GM12878 (cell line): ENCODE measurements around the gene CTNNA2. TPM values are rescaled to one million over a fixed set of nuclear protein-coding genes. Genes with fewer than 3 reads are reported as not detected.

Source experiments
- ATAC-seq: fragments of 200-7000 bp; cut with Tn5 transposase; 3 replicates; pipeline ENCODE4 v1.9.1; 2020; ENCODE audit warnings: mild to moderate bottlenecking, moderate library complexity
- BruUV-seq: library from RNA; stranded (reverse); fragments of 400-500 nt; replicated peaks from 2 replicates; lab custom pipeline; 2021; lab: Mats Ljungman, UMichigan
- CTCF ChIA-PET: fragments of 300-600 bp; sonication (Branson Sonifier 250); formaldehyde crosslinking; extraction: SDS; loops from one replicate; lab custom pipeline; 2021; ENCODE audit warnings: inconsistent platforms; lab: Yijun Ruan, JAX
- POLR2A ChIA-PET: fragments of 350-600 bp; formaldehyde crosslinking; extraction: SDS; loops from one replicate; lab custom pipeline; 2021; ENCODE audit warnings: inconsistent platforms; lab: Charles Lee
- RAD21 ChIA-PET: fragments of 300-600 bp; sonication (Branson Sonifier 250); formaldehyde crosslinking; loops from one replicate; lab custom pipeline; 2023; ENCODE audit warnings: antibody characterized with exemption; ENCODE audit not compliant: unreplicated experiment; lab: Charles Lee
- SMC1A ChIA-PET: fragments of 300-600 bp; sonication (Branson Sonifier 250); formaldehyde crosslinking; loops from one replicate; lab custom pipeline; 2023; ENCODE audit not compliant: unreplicated experiment, uncharacterized antibody; lab: Charles Lee
- DNase-seq: peaks from one replicate; pipeline ENCODE4 v3.0.0-alpha.2; 2011; ENCODE audit warnings: low read depth, low spot score
- FAIRE-seq: peaks from 3 replicates; lab custom pipeline; 2011; peaks lifted over from hg19 to GRCh38; lab: Jason Lieb, UNC
- H2AFZ ChIP-seq: 2 replicates; pipeline ENCODE4 v1.6.0; 2011; ENCODE audit warnings: low read depth, low read length, control low read depth; ENCODE audit not compliant: control insufficient read depth
- H3K27ac ChIP-seq: 2 replicates; pipeline ENCODE4 v1.5.1; 2011; ENCODE audit warnings: control low read depth; ENCODE audit not compliant: control insufficient read depth, insufficient read depth
- H3K27me3 ChIP-seq, 2 experiments: replicated peaks in 1 of 2; 2 replicates each; pipeline versions ENCODE4 v1.6.0 to v1.6.1; 2011; ENCODE audit warnings: low read length in 1 of 2; ENCODE audit not compliant: control insufficient read depth in 2 of 2, insufficient read depth in 2 of 2
- H3K36me3 ChIP-seq, 2 experiments: 2 replicates each; pipeline ENCODE4 v1.5.1; 2011; ENCODE audit warnings: low read length in 1 of 2; ENCODE audit not compliant: control insufficient read depth in 2 of 2, insufficient read depth in 2 of 2
- H3K4me1 ChIP-seq: 2 replicates; pipeline ENCODE4 v1.6.1; 2011; ENCODE audit warnings: mild to moderate bottlenecking, low read length, moderate library complexity, mixed read lengths; ENCODE audit not compliant: control insufficient read depth, insufficient read depth
- H3K4me2 ChIP-seq: 2 replicates; pipeline ENCODE4 v1.6.0; 2011; ENCODE audit warnings: control low read depth; ENCODE audit not compliant: control insufficient read depth, insufficient read depth
- H3K4me3 ChIP-seq: fragments of 200-600 bp; sonication (generic); 2 replicates; pipeline ENCODE4 v1.5.1; 2016
- H3K79me2 ChIP-seq: 2 replicates; pipeline ENCODE4 v1.6.0; 2011; ENCODE audit warnings: low read length; ENCODE audit not compliant: control insufficient read depth, insufficient read depth
- H3K9ac ChIP-seq: 2 replicates; pipeline ENCODE4 v1.8.0; 2011; ENCODE audit warnings: low read length, control low read depth, mixed read lengths; ENCODE audit not compliant: control insufficient read depth, insufficient read depth
- H3K9me3 ChIP-seq: replicated peaks from 3 replicates; pipeline ENCODE4 v1.5.1; 2011; ENCODE audit warnings: mild to moderate bottlenecking, low read length; ENCODE audit not compliant: control insufficient read depth, insufficient read depth
- H4K20me1 ChIP-seq: 2 replicates; pipeline ENCODE4 v1.6.0; 2011; ENCODE audit not compliant: control insufficient read depth, insufficient read depth
- MEF2B ChIP-seq: fragments of 450-650 bp; IDR thresholded peaks from 2 replicates; pipeline ENCODE4 v1.6.1; 2018; ENCODE audit warnings: mild to moderate bottlenecking, moderate library complexity; ENCODE audit not compliant: partially characterized antibody, poor library complexity, severe bottlenecking
- PAX5 ChIP-seq: IDR thresholded peaks from 2 replicates; pipeline ENCODE4 v1.6.1; 2011; ENCODE audit warnings: low read depth, low read length, borderline replicate concordance
- SIX5 ChIP-seq: IDR thresholded peaks from 2 replicates; pipeline ENCODE4 v1.6.1; 2011; ENCODE audit warnings: mild to moderate bottlenecking, low read depth, low read length, moderate library complexity; ENCODE audit not compliant: severe bottlenecking
- TARDBP ChIP-seq: IDR thresholded peaks from 2 replicates; pipeline ENCODE4 v1.6.1; 2016; ENCODE audit warnings: borderline replicate concordance
- WGBS: methylation state at CpG from one replicate; pipeline ENCODE4 v1.1.6; 2016; ENCODE audit warnings: low lambda C conversion rate; ENCODE audit not compliant: insufficient replicate concordance, insufficient coverage; ENCODE audit errors: missing lambda C conversion rate; 5-methylcytosine and 5-hydroxymethylcytosine counted together
- in situ Hi-C: fragments of 300-500 bp; cut with MboI; formaldehyde crosslinking; loops from 9 replicates; pipeline ENCODE4 v1.14.3; 2018; ENCODE audit warnings: mixed read lengths
- intact Hi-C: fragments of 100-400 bp; cut with micrococcal nuclease; formaldehyde crosslinking; loops from one replicate; pipeline ENCODE4 v1.14.2; 2022; ENCODE audit not compliant: unreplicated experiment
- polyA plus RNA-seq, 11 experiments: library from polyadenylated mRNA; depleted of rRNA in 4 of 11; unstranded in 6 of 11; stranded (reverse) in 5 of 11; fragments of >200 nt; fragmentation: Nextera tagmentation in 4 of 11; fragmentation: Illumina TruSeq in 1 of 11; extraction: Ambion mirVana in 4 of 11; extraction: Trizol in 1 of 11; gene quantifications; 1 replicate in 1 of 11; 2 replicates in 10 of 11; pipeline versions ENCODE4 v1.2.1 to v1.2.3, GENCODE V29; 2011 to 2016; ENCODE audit warnings: inconsistent platforms in 2 of 11, missing spikeins in 2 of 11, low read depth in 1 of 11
- total RNA-seq, 4 experiments: library from RNA; depleted of rRNA in 3 of 4; stranded (reverse); fragments of >200 nt in 3 of 4; fragmentation: Illumina TruSeq in 1 of 4; extraction: Trizol in 1 of 4; gene quantifications; 2 replicates each; pipeline versions ENCODE4 v1.2.1 to v1.2.3, GENCODE V29; 2013 to 2021
- TF ChIP-seq, protein P1 (sequence below): IDR thresholded peaks from 2 replicates; pipeline ENCODE4 v1.6.1; 2012; ENCODE audit warnings: mild to moderate bottlenecking, low read depth, low read length
- TF ChIP-seq, protein P2 (sequence below): fragments of 450-650 bp; IDR thresholded peaks from 2 replicates; pipeline ENCODE4 v1.6.1; 2018; ENCODE audit warnings: borderline replicate concordance, mild to moderate bottlenecking; ENCODE audit not compliant: partially characterized antibody

The CTNNA2 gene
- total and polyA plus RNA-seq, 10 of the 15 experiments (the other 5 are each of a cell fraction or from before 2014, with no cell fraction given), result 2.4 to 36.2 (median 6.6) TPM

DNA sequence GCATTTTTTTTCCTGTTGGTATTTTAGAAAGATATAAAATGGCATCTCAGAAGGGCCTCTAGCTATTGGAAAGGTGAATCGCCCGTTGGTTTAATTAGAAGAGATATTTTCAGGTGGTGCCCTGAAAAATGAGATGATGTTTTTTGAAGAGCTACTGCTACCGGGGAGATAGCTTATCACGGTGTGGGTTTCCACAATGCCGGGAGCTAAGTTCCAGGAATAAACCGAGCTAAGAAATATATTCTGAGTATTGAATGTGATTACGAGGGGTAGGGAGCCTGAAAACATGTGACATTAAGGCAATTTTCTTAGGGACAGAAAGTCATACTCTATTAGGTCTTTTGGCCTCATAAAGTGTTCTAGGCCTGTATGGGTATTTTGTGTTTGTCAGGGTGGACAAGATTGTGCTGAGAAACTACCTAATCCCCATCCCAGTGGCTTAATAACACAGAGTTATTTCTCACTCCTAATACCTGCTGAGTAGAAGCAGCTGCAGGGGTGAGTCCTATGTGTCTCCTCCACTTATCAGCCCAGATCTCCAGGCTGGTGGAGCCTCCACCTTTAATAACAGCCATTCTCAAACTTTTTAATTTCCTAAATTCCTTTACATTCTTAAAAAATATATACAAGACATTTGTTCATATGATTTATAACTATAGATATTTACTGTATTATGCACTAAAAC, 641.5 kb downstream of the CTNNA2 start (continued):
- TF ChIP-seq, protein P1, sequence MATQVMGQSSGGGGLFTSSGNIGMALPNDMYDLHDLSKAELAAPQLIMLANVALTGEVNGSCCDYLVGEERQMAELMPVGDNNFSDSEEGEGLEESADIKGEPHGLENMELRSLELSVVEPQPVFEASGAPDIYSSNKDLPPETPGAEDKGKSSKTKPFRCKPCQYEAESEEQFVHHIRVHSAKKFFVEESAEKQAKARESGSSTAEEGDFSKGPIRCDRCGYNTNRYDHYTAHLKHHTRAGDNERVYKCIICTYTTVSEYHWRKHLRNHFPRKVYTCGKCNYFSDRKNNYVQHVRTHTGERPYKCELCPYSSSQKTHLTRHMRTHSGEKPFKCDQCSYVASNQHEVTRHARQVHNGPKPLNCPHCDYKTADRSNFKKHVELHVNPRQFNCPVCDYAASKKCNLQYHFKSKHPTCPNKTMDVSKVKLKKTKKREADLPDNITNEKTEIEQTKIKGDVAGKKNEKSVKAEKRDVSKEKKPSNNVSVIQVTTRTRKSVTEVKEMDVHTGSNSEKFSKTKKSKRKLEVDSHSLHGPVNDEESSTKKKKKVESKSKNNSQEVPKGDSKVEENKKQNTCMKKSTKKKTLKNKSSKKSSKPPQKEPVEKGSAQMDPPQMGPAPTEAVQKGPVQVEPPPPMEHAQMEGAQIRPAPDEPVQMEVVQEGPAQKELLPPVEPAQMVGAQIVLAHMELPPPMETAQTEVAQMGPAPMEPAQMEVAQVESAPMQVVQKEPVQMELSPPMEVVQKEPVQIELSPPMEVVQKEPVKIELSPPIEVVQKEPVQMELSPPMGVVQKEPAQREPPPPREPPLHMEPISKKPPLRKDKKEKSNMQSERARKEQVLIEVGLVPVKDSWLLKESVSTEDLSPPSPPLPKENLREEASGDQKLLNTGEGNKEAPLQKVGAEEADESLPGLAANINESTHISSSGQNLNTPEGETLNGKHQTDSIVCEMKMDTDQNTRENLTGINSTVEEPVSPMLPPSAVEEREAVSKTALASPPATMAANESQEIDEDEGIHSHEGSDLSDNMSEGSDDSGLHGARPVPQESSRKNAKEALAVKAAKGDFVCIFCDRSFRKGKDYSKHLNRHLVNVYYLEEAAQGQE, result no peak
- TF ChIP-seq SIX5, result no peak

DNA sequence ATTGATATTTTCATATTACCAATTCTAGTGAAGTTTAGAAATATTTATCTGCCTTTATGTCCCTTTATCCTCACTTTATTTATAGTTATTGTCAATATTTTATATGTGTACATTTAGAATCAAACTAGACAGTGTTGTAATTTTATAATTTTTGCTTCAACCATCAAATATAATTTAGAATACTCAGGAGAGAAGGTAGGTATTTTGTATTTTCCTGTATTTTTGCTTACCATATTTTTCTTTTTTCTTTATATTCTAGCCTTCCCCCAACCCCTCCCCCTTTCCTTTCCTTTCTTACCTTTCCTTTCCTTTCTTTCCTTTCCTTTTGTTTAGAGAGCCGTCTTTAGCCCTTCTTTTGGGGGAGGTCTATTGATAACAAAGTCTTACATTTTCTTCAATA, 651.5 kb downstream of the CTNNA2 start:
- in situ Hi-C loops, result no loop called here
- no peak for TF ChIP-seq MEF2B
- no peak for TF ChIP-seq TARDBP
- TF ChIP-seq, protein P2, sequence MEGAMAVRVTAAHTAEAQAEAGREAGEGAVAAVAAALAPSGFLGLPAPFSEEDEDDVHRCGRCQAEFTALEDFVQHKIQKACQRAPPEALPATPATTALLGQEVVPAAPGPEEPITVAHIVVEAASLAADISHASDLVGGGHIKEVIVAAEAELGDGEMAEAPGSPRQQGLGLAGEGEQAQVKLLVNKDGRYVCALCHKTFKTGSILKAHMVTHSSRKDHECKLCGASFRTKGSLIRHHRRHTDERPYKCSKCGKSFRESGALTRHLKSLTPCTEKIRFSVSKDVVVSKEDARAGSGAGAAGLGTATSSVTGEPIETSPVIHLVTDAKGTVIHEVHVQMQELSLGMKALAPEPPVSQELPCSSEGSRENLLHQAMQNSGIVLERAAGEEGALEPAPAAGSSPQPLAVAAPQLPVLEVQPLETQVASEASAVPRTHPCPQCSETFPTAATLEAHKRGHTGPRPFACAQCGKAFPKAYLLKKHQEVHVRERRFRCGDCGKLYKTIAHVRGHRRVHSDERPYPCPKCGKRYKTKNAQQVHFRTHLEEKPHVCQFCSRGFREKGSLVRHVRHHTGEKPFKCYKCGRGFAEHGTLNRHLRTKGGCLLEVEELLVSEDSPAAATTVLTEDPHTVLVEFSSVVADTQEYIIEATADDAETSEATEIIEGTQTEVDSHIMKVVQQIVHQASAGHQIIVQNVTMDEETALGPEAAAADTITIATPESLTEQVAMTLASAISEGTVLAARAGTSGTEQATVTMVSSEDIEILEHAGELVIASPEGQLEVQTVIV, result no peak
- TF ChIP-seq PAX5, result no peak
- no peaks in the 10 kb centered on the region for H3K27me3 ChIP-seq
- no peaks in the 10 kb centered on the region for H3K4me1 ChIP-seq
- FAIRE-seq, result no peak
- RAD21 ChIA-PET, result no interaction called here
- H3K27ac ChIP-seq, result no peak overlapping the region
- BruUV-seq, result no TSS peak
- H3K79me2 ChIP-seq, result no peaks in the 10 kb centered on the region
- SMC1A ChIA-PET, result no interaction called here
- no peak for ATAC-seq
- WGBS, result 0% methylated on average over 1 of the region's 1 CpG
- H3K4me3 ChIP-seq, result no peak overlapping the region
- H3K36me3 ChIP-seq, result no peaks in the 10 kb centered on the region
- CTCF ChIA-PET, result no interaction called here
- intact Hi-C loops, result no loop called here
- no peaks in the 10 kb centered on the region for H4K20me1 ChIP-seq
- no peak for DNase-seq
- POLR2A ChIA-PET, result interaction anchor here (0.6 kb wide), 1 partner anchor 165 kb away, joined by 3 read pairs; no protein-coding TSS in a partner anchor
- H3K4me2 ChIP-seq, result no peak overlapping the region
- no peak overlapping the region for H2AFZ ChIP-seq
- H3K9ac ChIP-seq, result no peak overlapping the region
- H3K9me3 ChIP-seq, result no peaks in the 10 kb centered on the region
